NCI-H82 treated with DMSO at 0.1 percent for 48 hours (cell line): ENCODE data around the gene ASB12.
"Not testable (repeated sequence)": the region's sequence is repeated elsewhere in the genome, so short reads cannot be mapped to it uniquely, and the experiment has no call there.

Experiments used
- DNase-seq: peaks from one replicate; lab custom pipeline; 2025; ENCODE audit not compliant: unreplicated experiment; lab: John Stamatoyannopoulos, UW

Gene ASB12, protein sequence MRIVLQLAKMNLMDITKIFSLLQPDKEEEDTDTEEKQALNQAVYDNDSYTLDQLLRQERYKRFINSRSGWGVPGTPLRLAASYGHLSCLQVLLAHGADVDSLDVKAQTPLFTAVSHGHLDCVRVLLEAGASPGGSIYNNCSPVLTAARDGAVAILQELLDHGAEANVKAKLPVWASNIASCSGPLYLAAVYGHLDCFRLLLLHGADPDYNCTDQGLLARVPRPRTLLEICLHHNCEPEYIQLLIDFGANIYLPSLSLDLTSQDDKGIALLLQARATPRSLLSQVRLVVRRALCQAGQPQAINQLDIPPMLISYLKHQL

DNA sequence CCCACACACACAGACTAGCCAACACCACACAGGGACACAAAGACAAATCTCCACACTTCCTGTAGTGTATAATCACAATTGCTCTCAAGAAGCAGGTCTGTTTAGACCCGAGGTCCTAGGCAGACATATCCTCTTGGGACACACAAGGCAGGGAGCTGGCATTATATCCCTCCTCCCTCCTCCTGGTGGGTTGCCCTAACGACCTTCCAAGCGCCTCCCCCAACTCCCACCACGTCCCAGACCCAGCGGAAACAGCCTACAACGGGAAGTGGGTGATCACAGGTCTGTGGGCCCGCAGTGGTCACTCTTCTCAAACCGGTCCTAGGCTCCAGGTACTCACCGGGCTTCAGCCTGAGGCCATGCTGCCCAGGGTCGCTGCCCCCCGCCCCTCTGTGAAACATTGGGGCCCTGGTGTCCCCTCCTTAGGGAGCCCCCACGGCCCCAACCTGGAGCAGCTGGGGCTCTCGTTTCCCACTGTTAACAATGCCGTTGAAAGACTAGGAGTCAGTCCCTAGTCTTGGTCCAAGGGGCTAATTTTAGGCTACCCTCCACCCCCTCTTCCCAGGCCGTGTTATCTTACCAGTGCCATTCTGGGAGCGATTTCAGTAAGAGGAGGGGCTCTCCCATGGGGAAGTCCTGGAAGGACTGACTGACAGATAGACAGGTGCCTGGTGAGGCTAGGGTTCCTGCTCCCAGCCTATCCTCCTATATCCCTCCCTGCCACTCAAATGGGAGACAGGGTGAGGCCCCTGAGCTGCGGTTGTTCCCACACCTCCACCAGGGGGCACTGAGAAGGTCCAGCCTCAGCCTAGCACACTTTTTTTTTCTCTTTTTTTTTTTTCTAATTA lies at the start of gene ASB12:
Gene ASB12 (minus strand): TSS at position 485 of the 848 bp plus-strand sequence. CDS start 4,957 bp downstream, outside the sequence.
- no peak for DNase-seq

DNA sequence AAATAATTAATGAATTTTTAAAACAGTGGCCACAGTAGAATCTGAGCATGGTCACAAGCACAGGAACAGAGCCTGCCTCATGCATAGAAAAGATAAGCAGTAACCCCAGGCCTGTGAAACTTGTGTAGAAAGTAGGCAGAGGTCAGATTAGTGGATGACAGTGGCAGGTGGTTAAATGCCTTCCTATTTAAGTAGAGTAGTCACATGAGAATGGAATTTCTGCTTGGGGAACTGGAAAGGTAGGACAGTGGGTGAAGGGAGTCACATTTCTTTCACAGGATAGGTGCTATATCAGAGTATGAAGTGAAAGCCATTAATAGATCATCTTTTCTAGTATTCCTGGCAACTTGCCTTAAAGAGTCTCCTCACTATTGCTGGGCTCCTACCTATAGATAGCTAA lies 34.9 kb upstream of the ASB12 start:
- DNase-seq, result no peak

DNA sequence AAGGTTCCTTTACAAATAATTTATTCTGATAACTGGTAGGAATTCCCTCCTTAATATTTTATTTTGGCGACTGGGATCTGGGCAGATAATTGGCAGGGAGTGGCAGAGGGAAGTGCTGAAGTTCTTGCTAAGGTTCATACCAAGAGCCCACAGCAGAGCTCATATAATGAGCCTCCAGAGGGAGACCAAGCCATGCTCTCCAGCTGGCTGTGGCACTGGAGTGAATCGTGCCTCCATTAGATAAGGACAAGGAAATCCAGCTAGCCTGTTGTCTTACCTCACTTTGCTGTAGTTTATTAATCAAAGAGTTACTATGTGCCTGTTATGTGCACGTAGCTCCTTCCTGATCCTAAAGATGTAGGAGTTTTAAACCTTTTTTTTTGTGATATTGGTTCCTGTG lies 1.3 kb downstream of the ASB12 start:
- DNase-seq, result no peak

DNA sequence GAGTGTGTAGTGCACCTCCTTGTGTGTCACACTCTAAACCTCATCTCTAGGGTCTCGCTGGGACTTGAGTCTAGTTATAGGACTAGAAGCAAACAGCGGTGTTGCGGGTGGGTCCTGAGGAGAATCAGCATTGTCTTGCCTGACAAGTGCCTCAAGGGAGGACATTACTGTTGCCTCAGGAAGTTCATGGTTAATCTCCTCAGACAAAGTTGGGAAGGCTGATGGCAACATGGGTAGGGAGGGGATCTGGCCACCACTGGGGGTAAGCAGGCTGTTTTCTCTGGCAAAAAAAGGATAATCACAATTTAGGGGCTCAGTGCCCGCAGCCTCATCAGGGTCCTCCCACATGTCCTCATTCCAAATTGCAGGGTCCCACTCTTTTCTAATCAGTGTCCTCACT lies 12.4 kb downstream of the ASB12 start:
- no peak for DNase-seq

DNA sequence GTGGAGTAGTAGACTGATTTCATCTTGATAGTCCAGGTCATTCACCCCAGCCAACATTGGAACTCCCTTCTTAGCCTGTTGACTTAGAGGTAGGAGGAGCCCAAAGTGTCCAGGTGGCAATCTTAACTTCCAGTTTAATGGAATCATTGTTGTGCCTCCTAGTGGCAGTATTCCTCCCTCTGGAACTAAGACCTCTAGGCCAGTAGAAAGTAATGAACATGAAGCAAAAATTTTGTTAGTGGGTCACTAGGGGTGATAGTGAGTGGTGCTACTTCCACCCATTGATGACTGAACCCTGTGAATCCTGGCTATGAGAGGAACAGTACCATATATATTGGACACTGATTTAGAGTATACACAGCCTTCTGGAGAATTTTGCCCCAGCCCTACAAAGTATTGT lies 16.4 kb downstream of the ASB12 start:
- DNase-seq, result not testable (repeated sequence)

DNA sequence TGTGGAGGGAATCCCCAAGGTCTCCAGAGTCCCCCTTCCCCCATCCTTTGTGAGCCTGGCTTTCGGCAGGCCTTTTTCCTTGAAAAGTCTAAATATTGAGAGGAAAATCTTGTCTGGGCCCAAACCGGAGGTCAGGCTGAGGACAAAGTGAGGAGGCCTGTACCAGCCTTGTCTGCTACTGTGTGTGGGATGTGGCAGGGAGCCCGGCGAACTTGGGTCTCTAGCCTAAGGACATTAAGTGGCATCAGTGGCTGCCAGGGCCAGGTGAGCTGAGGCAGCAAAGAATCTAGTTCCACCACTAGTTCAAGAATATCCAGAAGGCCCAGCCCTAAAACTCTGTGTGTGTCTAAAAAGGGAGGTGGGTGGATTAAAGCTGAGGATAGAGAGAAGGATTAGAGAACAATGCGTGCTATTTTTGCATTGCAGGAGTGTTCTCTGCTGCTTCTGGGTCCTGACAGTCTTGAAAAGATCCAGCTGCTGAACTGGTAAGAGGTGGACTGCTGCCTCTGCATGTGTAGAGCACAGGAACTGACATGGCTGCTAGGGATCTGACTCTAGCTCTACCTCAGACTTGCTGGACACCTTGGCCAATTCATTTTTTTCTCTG lies 23.7 kb downstream of the ASB12 start:
- DNase-seq, result no peak

DNA sequence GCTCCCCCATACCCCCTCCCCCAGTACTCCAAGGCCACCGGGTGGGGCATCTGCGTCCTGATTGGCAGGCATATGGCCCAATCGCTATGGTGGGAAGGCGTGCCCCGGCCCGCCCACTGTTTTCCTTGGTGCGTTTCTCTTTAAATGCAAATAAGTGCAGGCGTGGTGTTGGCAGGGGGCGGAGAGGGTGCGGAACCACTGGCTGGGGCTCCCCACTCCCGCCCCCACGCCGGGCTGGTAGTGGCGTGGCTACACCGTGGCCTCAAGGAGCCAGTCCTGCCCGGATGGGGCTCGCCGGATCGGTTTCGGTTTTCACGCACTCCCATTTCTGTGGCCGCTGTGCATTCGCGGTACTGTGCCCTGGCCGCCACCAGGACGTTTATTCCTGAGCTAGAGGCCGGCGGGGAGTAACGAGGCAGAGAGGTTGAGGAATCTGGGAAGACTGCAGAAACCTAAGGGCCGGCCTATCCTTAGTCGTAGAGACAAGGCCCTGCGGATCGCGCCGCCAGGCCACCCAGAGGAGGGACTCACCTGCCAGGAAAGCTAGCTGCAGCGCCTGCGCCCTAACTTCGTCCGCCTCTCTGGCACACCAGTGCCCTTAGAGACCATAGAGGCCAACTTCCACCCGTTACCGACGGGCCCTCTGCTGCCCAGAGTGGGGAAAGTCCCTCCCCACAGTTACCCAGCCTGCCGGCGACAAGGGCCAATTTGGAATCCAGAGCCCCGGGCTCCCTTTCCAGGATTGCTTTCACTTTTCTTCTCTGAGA lies 24.5 kb downstream of the ASB12 start:
- peak; percentile 89 for DNase-seq

DNA sequence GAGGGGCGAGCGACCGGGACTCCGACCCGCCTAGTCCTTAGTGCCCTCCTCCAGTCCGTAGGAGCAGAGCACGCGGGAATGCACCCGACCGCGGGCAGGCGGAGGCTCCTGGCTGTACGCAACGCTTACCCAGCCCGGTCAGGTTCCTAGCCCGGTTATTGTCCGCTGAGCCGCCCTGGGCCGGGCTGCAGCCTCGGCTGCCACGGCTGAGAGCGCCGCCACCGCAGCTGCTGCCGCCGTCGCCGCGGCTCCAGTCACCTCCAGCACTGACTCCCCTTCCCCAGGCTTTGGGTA lies 25.0 kb downstream of the ASB12 start, which contains the start of gene AMER1:
Gene AMER1 (minus strand): TSS at position 268 of the 294 bp plus-strand sequence. CDS start 12,422 bp downstream, outside the sequence.
- DNase-seq, result no peak

DNA sequence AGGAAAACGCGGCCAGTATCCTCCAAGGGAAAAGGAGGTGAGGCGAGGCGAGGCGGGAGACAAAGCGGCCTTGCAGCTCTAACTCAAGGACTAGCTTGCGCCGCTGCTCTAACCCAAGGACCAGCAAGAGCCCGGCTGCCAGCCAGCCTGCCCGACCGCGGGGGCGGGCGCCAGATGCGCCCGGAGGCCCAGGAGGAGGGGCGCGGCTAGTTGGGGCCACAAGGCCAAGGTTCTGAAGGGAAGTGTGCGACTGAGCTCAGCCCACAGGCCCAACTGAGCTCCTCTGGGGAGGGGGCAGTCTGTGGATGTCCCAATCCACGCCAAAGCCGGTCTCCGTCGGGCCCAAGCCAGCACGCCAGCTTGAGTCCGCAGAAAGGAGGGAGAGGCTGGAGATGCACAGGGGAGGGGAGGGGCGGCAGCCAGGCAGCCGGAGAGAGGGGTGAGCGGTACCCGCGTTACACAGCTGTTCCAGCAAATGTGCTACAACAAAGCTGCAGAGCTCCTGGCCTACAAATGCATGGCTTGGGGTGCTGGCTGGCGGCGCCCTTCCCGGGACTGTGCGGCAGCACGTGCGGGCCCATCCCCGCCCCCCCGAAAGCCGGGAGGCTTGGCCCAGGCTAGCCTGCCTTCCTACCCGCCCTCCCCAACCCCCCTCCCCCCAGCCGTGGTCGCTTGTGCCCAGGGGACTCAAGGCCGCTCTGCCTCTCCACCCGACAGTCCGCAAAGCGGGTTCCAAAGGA lies 25.5 kb downstream of the ASB12 start:
- DNase-seq, result no peak

DNA sequence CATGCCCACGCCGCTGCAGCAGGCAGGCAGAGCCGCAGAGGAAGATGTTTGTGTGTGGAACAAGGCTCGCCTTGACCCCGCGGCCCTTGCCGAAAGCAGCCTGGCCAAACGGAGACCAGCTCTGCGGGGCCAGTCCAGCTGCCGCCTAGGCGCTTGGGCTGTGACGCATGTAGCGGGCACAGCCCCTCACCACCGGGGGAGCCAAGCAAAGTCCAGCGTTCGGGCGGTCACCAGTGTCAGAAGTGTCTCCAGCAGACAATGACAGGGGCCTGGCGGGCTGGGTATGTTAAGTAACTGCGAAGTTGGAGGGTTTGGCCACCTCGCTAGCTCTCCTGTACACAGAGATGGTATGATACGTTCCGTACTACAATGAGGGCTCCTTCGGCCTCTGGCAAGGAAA lies 26.2 kb downstream of the ASB12 start:
- no peak for DNase-seq

DNA sequence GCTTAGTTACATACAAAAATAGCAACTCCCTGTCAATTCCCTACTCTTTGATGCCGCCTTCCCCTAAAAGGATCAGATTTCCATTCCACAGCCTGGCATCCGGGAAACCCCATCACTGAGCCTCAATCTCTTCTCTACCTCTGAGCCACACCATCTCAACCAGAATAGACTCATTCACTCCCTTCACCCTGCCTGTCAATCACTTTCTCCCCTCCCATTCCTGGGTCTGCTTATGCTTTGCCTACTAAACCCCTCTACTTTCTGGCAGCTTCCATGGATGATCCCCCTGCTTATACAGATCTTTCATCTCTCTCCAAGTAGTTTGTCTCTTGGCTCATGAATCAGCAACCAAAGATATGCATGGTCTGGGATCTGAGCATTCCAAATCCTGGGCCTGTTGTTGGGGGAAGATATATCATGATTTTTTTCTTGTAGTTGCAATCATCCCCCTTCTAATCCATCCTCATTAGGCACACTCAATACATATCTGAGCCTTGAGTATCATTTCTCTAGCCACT lies 27.5 kb downstream of the ASB12 start:
- DNase-seq, result no peak

DNA sequence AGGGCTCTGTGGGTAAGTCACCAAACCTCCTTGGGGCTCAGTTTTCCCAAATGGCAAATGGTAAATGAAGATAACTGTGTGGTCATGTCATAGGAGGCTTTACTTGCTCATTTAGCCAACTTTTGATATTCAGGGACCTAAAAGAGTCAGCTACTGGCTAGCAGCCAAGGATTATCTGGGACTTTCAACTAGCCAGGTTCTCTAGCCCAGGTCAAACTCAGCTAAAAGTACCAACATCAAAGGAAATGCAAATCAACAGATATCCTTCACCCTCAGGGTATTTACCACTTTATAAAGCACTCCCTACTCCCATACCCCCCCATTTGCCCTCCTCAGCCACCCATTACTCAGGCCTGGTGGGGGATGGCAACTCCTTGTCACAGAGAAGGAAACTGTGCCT lies 32.4 kb downstream of the ASB12 start:
- DNase-seq, result no peak

DNA sequence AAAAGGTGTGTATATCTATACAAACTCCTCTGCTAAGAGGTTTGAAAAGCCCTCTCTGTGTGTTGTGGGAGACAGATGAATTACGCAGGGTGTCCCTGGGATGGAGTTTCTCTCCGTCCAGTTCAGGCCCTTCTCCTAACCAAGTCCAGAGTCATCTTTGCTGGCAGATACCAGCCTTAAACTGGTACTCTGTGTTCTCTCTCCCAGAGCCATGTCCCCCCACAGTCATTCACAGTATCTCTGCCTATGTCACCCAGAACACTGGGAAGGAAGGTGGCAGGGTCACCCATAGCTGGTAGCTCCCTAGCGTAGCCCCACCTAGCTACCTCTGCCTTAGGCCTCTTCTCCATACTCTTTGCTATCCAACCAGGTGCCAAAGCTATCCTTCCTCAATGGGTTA lies 33.8 kb downstream of the ASB12 start:
- no peak for DNase-seq

DNA sequence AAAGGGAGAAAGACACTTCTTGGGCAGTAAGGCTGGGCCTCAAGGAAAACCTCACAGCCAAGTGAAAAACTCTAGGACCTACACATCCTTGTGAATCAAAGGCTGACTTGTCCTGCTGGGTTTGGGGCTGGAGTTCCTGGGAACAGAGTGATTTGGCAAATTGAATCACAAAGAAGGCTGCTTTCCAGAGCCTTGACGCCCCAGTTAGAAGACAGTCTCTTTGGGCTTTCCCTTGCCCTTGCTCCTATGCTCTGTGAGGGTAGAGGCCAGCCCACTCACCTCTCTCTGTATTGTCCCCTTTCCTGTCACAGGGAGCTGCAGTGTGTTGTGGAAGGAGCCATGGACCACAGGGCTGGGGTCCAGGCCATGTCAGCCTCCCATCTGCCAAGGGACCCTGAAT lies 34.5 kb downstream of the ASB12 start:
- DNase-seq, result no peak

DNA sequence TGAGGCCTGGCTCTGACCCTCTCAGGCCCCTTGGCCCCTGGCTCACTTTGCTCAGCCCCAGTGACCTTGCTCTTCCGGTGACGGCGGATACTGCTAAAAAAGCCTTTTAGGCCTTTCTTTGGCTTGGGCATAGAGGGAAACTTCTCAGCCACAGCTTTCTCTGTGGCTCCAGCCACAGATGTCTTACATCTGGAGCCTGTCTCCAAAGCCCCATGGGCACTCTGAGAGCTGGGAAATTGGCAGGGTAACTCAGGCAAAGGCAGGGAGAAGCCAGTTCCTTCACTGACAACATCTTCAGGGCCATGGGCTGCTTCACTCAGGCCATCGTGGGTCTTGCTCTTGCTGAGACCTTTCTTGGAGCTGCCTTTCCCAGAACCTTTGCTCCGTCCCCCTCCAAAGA lies 37.7 kb downstream of the ASB12 start:
- DNase-seq, result no peak

DNA sequence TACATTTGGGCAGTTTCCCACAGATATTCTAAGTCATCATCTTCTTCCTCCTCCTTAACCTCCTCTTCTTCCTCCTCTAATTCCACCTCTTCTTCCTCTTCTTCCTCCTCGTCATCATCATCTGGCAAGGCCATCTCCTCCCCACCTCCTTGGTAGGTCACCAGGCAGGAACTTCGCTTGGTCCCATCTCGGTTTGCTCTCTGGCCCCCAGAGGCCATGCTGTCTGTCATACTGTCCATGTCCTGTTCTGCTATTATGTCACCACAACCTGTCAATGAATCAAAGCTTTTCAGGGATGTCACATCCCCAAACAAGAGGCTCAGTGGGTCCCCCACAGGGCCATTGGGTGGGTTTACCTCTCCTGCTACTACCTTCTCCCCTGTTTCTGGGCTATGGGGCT lies 38.4 kb downstream of the ASB12 start:
- DNase-seq, result no peak

DNA sequence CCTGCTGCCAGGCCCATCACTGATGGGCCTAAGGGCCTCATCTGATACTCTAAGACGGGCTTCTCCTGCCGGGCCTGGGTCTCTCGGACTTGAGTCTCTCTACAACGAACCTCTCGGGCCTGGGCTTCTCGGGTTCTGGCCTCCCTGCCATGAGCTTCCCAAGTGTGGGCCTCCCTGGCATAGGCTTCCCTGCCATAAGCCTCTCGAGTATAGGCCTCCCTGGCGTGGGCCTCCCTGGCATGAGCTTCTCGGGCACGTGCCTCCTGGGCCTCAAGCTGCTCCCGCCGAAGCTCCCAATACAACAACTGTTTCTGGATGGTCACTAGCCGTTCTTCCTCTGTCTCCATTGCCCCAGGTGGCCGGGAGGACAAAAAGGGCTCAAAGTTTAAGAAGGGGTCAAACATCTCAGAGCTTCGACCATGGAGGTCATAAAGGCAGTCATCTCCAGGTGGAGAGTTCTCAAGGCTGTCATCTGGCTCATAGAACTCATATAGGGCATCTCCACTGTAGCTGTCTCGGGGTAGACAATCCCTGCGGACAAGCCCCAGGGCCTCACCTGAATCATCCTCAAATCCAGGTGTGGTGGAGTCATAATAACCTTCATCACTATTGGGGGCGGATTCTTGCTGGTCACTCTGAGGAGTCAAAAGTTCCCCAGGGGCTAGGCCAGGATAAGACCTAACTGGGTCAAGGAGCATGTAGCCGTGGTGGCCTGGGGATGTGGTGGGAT lies 39.0 kb downstream of the ASB12 start:
- DNase-seq, result no peak

DNA sequence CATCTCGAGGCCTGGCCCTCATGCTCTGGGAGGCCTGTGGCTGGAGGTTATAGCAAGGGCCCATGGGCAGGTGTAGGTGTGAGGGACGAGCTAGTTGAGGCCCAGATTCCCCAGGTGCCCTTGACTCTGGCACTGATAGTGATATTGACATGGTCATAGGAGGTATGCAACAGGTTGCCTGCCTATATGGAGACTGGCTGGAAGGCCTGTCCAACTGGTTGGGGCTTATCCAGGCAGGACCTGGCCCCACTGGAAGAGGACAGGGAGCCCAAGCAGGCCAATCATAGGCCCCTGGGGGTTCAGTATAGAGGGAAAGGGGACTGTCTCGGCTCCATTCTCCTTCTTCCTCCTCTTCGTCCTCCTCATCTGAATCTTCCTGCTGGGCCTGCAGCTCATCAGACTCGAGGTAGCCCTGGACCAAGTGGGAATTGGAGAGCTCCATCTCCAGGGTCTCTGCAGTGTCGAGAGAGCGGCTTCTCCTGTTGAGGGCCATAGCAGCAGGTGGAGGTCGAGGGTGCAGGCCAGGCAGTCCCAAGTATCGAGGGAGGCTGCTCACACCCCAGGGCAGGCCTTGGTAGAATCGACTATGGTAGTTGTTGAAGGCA lies 40.2 kb downstream of the ASB12 start:
- DNase-seq, result no peak

DNA sequence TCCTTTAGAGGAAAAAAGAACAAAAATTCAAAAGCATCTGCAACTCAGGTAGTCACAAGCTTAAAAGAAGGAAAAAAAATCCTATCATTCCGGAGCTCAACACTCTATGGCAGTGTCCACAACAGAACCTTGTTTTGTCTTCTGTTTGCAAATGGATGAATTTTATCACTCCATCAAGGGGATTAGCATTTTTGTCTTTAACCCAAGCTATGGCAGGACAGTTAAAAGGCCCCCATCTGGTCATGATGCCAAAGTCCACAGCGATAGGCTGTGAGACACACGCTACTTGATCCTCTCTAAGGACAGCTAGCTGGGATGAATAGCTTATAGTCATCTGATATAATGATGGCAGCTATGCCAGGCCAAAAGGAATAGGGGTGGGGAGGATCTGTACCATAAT lies 41.5 kb downstream of the ASB12 start:
- DNase-seq, result no peak
